ENCODE results near the gene ARHGEF7. TPM values are rescaled to one million over a fixed set of nuclear protein-coding genes. Genes with fewer than 3 reads are reported as not detected.
A peak's percentile ranks its signal among the peaks of the same experiment; 100 is the strongest.

The ARHGEF7 gene
- total RNA-seq, 3 donors from 2014 or later = 55.3 to 82.5 (median 62.6) TPM

- Histone ChIP-seq H3K4me3 (no peak overlapping the region), H3K4me1 (ENCODE audit: low read depth) (no peaks in the 10 kb centered on the region), H3K36me3 (ENCODE audit: low read depth) (no peaks in the 10 kb centered on the region), H3K9me3 (no peaks in the 10 kb centered on the region)
- ATAC-seq (peak; percentile 67), DNase-seq (peak in 2 of 3 donors; percentile 45 to 63)
- no peak for TF ChIP-seq CTCF (IDR thresholded peaks at IDR 0.05)
- intact Hi-C loops (cut with DNase I, micrococcal nuclease) = no loop called here
These were observed 24.9 kb downstream of the ARHGEF7 start for GRCh38 chr13:111139873-111140561.

- no peak for TF ChIP-seq CTCF (IDR thresholded peaks at IDR 0.05)
- Histone ChIP-seq H3K4me3 (no peak overlapping the region), H3K9me3 (no peaks in the 10 kb centered on the region), H3K36me3 (ENCODE audit: low read depth) (no peaks in the 10 kb centered on the region), H3K4me1 (ENCODE audit: low read depth) (no peaks in the 10 kb centered on the region)
- DNase-seq (no peak), ATAC-seq (no peak)
- intact Hi-C loops (cut with DNase I, micrococcal nuclease) = no loop called here
These were observed 25.5 kb downstream of the ARHGEF7 start for GRCh38 chr13:111140562-111141105.

GRCh38 chr13:111142472-111142871 lies 27.4 kb downstream of the ARHGEF7 start:
- H3K4me1 ChIP-seq (ENCODE audit: low read depth) = no peaks in the 10 kb centered on the region
- DNase-seq (no peak), ATAC-seq (no peak)
- intact Hi-C loops (cut with DNase I, micrococcal nuclease) = no loop called here
- H3K9me3 ChIP-seq = no peaks in the 10 kb centered on the region
- no peaks in the 10 kb centered on the region for H3K36me3 ChIP-seq (ENCODE audit: low read depth)
- no peak overlapping the region for H3K4me3 ChIP-seq
- TF ChIP-seq CTCF (IDR thresholded peaks at IDR 0.05) = no peak

GRCh38 chr13:111143865-111144540 lies 28.9 kb downstream of the ARHGEF7 start:
- Histone ChIP-seq H3K4me1 (ENCODE audit: low read depth) (no peaks in the 10 kb centered on the region), H3K4me3 (no peak overlapping the region), H3K9me3 (no peaks in the 10 kb centered on the region), H3K36me3 (ENCODE audit: low read depth) (no peaks in the 10 kb centered on the region)
- TF ChIP-seq CTCF (IDR thresholded peaks at IDR 0.05) = no peak
- ATAC-seq (no peak), DNase-seq (no peak)
- intact Hi-C loops (cut with DNase I, micrococcal nuclease) = no loop called here

GRCh38 chr13:111145071-111145470 lies 30.0 kb downstream of the ARHGEF7 start:
- intact Hi-C loops (cut with DNase I, micrococcal nuclease) = no loop called here
- H3K4me3 ChIP-seq = no peak overlapping the region
- no peaks in the 10 kb centered on the region for H3K4me1 ChIP-seq (ENCODE audit: low read depth)
- H3K9me3 ChIP-seq = no peaks in the 10 kb centered on the region
- DNase-seq (no peak), ATAC-seq (no peak)
- TF ChIP-seq CTCF (IDR thresholded peaks at IDR 0.05) = no peak
- H3K36me3 ChIP-seq (ENCODE audit: low read depth) = no peaks in the 10 kb centered on the region

Data from mucosa of descending colon (tissue), 3 donors.